ENCODE data around the gene ANKRD22. TPM values are rescaled to one million over a fixed set of nuclear protein-coding genes. Genes with fewer than 3 reads are reported as not detected.
"Not testable (repeated sequence)": the region's sequence is repeated elsewhere in the genome, so short reads cannot be mapped to it uniquely, and the experiment has no call there.

Gene ANKRD22
- total RNA-seq, 1 experiment from 2014 or later: not detected

DNA sequence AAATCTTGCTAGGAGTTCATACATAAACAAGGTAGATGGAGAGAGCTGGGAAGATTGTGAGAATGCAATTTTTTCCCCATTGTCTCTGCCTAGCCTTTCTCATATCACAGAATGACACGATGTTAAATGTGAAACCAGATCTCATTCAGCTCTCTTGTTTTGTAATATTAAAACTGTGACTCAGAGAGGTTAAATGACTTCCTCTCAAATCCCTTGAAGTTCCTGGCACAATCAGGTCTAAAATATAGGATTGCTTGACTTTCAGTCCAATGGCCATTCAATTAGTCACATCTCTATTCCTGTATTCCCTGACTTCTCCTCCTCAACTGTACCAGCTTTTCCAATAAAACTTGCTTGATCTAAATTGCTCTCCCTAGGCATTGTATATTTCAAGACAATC, 3.1 kb downstream of the ANKRD22 start:
- in situ Hi-C loops (cut with HindIII; ENCODE audit: low pct_unique_long_range_greater_than_20kb, low sequenced_read_pairs): no loop called here
- no peak for DNase-seq (ENCODE audit: low read depth, low spot score)

DNA sequence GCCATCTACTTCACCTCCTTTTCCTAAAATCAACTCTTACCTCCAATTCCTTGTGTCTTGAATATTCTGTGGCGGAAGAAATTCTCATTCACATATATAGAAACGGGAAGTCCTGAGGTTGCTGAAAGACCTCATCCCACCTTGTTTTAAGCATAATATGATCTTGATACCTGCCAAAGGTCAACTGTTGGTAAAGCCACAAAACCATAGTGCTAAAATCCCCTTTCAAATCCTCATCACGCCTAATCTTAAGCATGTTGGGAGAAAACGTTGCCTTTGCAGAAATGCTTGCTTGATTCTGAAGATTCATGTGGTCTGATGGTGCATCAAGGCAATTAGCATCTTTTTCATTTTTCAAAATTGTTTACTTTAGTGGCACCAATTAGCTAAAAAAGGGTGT, 8.5 kb downstream of the ANKRD22 start:
- in situ Hi-C loops (cut with HindIII; ENCODE audit: low pct_unique_long_range_greater_than_20kb, low sequenced_read_pairs): no loop called here

DNA sequence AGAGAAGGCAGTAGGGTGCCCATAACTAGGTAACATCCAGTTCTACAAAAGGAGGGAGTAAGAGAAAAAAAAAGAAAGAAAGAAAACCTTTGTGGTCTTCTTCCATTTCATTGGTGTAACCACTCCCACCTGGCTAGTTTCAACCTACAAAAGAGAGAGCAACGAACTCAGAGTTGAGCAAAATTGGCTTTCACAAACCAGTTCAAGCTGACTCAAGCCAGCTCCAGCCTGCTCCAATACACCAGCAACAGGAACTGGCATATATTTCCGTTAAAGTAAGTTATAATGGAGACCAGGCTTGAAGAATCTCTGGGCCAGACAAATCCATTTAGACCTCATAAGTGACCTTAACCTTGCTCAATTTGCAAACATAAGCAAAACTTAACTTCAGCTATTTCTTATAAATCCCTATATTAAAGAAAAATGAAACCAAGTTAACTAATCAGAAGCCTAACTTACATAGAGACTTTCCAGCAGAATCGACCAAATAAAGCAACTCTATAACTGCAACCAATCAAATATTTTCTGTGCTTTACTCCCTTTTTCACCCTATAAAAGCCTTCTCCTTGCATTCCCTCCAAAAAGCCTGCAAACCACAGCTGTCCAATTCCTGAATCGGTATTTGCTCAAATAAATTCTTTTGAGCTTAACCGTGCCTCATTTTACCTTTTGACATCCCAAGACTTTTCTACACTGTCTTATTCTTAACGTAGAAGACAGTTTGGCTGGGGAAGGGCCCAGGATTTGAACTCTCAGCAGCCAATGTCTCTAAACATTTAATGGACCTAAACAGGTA, 10.1 kb downstream of the ANKRD22 start:
- DNase-seq (ENCODE audit: low read depth, low spot score): no peak
- in situ Hi-C loops (cut with HindIII; ENCODE audit: low pct_unique_long_range_greater_than_20kb, low sequenced_read_pairs): no loop called here

More for the DNA sequence above, 8.5 kb downstream of the ANKRD22 start:
- no peak for DNase-seq (ENCODE audit: low read depth, low spot score)

- in situ Hi-C loops (cut with HindIII; ENCODE audit: low pct_unique_long_range_greater_than_20kb, low sequenced_read_pairs): no loop called here
- DNase-seq (ENCODE audit: low read depth, low spot score): no peak
Measured at GRCh38 chr10:88840881-88841280, 10.8 kb downstream of the ANKRD22 start.

GRCh38 chr10:88840104-88840503, 11.5 kb downstream of the ANKRD22 start:
- in situ Hi-C loops (cut with HindIII; ENCODE audit: low pct_unique_long_range_greater_than_20kb, low sequenced_read_pairs): no loop called here

DNA sequence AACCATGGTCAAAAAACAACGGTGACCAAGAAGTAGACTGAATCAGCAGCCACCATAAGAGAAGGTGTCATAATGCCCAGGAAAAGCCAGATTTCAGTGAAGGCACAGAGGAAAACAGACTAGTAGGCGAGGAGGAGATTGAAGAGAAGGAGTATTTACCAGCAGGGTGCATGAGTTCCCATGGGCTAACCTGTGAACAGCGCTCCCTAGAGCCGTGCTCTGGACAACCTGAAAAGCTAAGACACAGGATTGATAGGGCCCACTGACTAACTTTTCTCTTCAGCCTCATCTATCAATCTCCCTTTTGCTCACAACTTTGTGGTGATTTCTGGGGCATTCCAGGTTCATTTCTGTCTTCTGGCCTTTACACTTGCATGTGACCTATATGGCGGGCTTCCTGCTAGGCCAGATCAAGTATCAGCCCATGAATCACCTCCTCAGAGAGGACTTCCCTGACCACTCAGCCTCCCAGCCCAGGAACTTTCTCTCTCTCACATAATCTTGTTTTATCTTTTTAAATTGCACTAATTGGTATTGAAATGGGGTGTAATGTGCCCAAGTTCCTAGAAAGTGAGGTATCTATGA, 12.8 kb downstream of the ANKRD22 start:
- in situ Hi-C loops (cut with HindIII; ENCODE audit: low pct_unique_long_range_greater_than_20kb, low sequenced_read_pairs): no loop called here
- DNase-seq (ENCODE audit: low read depth, low spot score): peak; percentile 4

More at GRCh38 chr10:88840104-88840503, 11.5 kb downstream of the ANKRD22 start:
- no peak for DNase-seq (ENCODE audit: low read depth, low spot score)

GRCh38 chr10:88837632-88838031, 14.0 kb downstream of the ANKRD22 start:
- DNase-seq (ENCODE audit: low read depth, low spot score); in situ Hi-C loops (cut with HindIII; ENCODE audit: low pct_unique_long_range_greater_than_20kb, low sequenced_read_pairs): not testable (repeated sequence)

DNA sequence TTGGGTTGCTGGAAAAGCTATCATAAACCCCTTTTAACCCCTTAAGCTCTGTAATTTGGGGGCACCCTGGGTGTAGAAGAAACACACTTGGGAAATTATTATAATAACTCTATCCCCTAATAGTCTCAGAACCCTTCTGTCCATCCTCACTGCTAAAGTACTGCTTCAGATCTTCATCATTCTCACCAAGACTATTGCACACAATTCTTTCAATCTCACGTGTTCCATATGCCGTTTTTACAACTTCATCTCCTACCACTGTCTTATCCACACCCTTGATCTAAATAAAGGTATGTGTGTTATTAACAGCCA, 15.8 kb downstream of the ANKRD22 start:
- in situ Hi-C loops (cut with HindIII; ENCODE audit: low pct_unique_long_range_greater_than_20kb, low sequenced_read_pairs): no loop called here
- DNase-seq (ENCODE audit: low read depth, low spot score): no peak

DNA sequence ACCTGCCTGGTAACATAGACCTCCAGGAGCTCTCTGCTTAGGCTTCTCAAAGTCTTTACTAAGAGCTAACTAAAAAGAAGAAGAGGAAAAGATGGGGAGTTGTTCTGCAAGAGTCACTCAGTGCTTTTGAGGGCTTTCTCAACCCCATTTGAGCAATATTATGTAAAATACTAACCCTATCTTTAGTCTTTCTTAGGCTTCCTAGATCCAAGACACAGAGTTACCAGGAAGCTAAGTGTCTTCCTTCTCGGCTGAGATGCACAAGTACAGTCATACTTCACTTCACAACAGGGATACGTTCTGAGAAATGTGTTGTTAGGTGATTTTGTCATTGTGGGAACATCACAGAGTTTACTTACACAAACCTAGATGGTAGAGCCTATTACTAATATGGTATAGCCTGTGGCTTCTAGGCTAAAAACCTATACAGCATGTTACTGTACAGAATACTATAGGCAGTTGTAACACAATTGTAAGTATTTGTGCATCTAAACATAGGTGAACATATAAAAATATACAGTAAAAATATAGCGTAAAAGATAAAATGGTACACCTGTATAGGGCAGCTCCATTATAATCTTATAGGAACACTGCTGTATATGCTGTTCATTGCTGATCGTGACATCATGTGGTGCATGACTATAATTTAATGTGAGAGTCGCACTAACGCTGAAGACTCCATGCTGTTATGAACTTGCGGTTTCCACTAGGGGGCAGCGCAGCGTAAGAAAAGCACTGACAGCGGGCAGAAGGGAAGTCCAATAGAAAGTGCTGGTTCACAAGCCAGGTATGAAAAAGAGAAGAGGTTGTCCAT, 16.3 kb downstream of the ANKRD22 start:
- in situ Hi-C loops (cut with HindIII; ENCODE audit: low pct_unique_long_range_greater_than_20kb, low sequenced_read_pairs): no loop called here
- peak; percentile 88 for DNase-seq (ENCODE audit: low read depth, low spot score)

DNA sequence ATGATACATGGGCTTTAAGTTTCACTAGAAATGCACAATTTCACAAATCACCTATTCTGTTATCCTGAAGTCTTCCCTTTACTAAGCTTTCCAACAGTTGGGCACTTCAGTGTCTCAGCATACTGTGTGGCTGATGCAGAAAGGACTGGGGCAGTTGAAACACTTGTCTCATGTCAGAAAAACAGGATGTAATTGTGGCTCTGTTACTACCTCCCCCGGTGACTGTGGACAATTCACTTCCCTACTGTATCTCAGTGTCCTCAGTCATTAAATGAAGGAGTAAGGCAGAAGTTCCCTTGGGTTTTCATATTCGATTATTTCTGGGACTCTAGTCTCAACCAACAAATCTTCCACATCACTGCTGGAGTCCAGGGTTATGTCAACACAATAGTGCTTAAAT, 17.9 kb downstream of the ANKRD22 start:
- in situ Hi-C loops (cut with HindIII; ENCODE audit: low pct_unique_long_range_greater_than_20kb, low sequenced_read_pairs): no loop called here
- no peak for DNase-seq (ENCODE audit: low read depth, low spot score)

GRCh38 chr10:88833156-88833555, 18.5 kb downstream of the ANKRD22 start:
- DNase-seq (ENCODE audit: low read depth, low spot score): no peak
- in situ Hi-C loops (cut with HindIII; ENCODE audit: low pct_unique_long_range_greater_than_20kb, low sequenced_read_pairs): no loop called here

GRCh38 chr10:88832376-88832775, 19.3 kb downstream of the ANKRD22 start:
- DNase-seq (ENCODE audit: low read depth, low spot score): no peak
- in situ Hi-C loops (cut with HindIII; ENCODE audit: low pct_unique_long_range_greater_than_20kb, low sequenced_read_pairs): no loop called here

- DNase-seq (ENCODE audit: low read depth, low spot score): no peak
- in situ Hi-C loops (cut with HindIII; ENCODE audit: low pct_unique_long_range_greater_than_20kb, low sequenced_read_pairs): no loop called here
Measured at GRCh38 chr10:88831709-88832108, 19.9 kb downstream of the ANKRD22 start.

GRCh38 chr10:88830643-88831268, 20.9 kb downstream of the ANKRD22 start:
- in situ Hi-C loops (cut with HindIII; ENCODE audit: low pct_unique_long_range_greater_than_20kb, low sequenced_read_pairs): no loop called here
- no peak for DNase-seq (ENCODE audit: low read depth, low spot score)

- no peak for DNase-seq (ENCODE audit: low read depth, low spot score)
- in situ Hi-C loops (cut with HindIII; ENCODE audit: low pct_unique_long_range_greater_than_20kb, low sequenced_read_pairs): no loop called here
Measured at GRCh38 chr10:88828310-88828709, 23.3 kb downstream of the ANKRD22 start.

GRCh38 chr10:88827671-88828070, 24.0 kb downstream of the ANKRD22 start:
- in situ Hi-C loops (cut with HindIII; ENCODE audit: low pct_unique_long_range_greater_than_20kb, low sequenced_read_pairs): no loop called here
- DNase-seq (ENCODE audit: low read depth, low spot score): no peak

- in situ Hi-C loops (cut with HindIII; ENCODE audit: low pct_unique_long_range_greater_than_20kb, low sequenced_read_pairs): no loop called here
- no peak for DNase-seq (ENCODE audit: low read depth, low spot score)
Measured at GRCh38 chr10:88826388-88826787, 25.3 kb downstream of the ANKRD22 start.

GRCh38 chr10:88820748-88821401, 30.8 kb downstream of the ANKRD22 start:
- DNase-seq (ENCODE audit: low read depth, low spot score): no peak

More at GRCh38 chr10:88820748-88821401, 30.8 kb downstream of the ANKRD22 start:
- in situ Hi-C loops (cut with HindIII; ENCODE audit: low pct_unique_long_range_greater_than_20kb, low sequenced_read_pairs): no loop called here
